IMR-90 (cell line): Measurements from ENCODE around the gene ATP1A1. TPM values are rescaled to one million over a fixed set of nuclear protein-coding genes. Genes with fewer than 3 reads are reported as not detected.

Experiments
- ATAC-seq: fragments of 200-7000 bp; cut with Tn5 transposase; 2 replicates; pipeline ENCODE4 v1.9.1; 2020; ENCODE audit warnings: low read depth, mild to moderate bottlenecking, moderate library complexity
- BruUV-seq: library from RNA; stranded (reverse); fragments of 400-500 nt; replicated peaks from 2 replicates; lab custom pipeline; 2021; lab: Mats Ljungman, UMichigan
- CTCF ChIA-PET: fragments of 300-600 bp; formaldehyde crosslinking; extraction: SDS; loops from one replicate; lab custom pipeline; 2021; ENCODE audit warnings: antibody characterized with exemption; lab: Yijun Ruan, JAX
- POLR2A ChIA-PET: fragments of 300-600 bp; sonication (Branson Sonifier 250); formaldehyde crosslinking; loops from one replicate; lab custom pipeline; 2022; ENCODE audit warnings: antibody characterized with exemption; ENCODE audit not compliant: unreplicated experiment; lab: Charles Lee
- DNase-seq: peaks from one replicate; pipeline ENCODE4 v3.0.0; 2013
- H2AFZ ChIP-seq: replicated peaks from 2 replicates; pipeline ENCODE3; 2013; ENCODE audit warnings: low read length, mild to moderate bottlenecking; ENCODE audit not compliant: poor library complexity
- H2AK5ac ChIP-seq: 2 replicates; pipeline ENCODE4 v1.6.1; 2013; ENCODE audit warnings: low read depth, low read length, inconsistent platforms
- H2AK9ac ChIP-seq: replicated peaks from 2 replicates; pipeline ENCODE3; 2013; ENCODE audit warnings: mild to moderate bottlenecking, low read depth, low read length, moderate library complexity; ENCODE audit not compliant: poor library complexity
- H2BK120ac ChIP-seq: 2 replicates; pipeline ENCODE4 v1.6.1; 2013; ENCODE audit warnings: low read depth, low read length, inconsistent platforms
- H2BK15ac ChIP-seq: 3 replicates; pipeline ENCODE4 v1.6.1; 2013; ENCODE audit warnings: low read depth, low read length, inconsistent platforms
- H2BK20ac ChIP-seq: 2 replicates; pipeline ENCODE4 v1.6.1; 2013; ENCODE audit warnings: low read depth, mild to moderate bottlenecking, inconsistent platforms, low read length, moderate library complexity
- H2BK5ac ChIP-seq: 2 replicates; pipeline ENCODE4 v1.6.1; 2013; ENCODE audit warnings: mild to moderate bottlenecking, low read depth, low read length, inconsistent platforms; ENCODE audit not compliant: poor library complexity, severe bottlenecking
- H3K14ac ChIP-seq: replicated peaks from 2 replicates; pipeline ENCODE4 v1.6.1; 2013; ENCODE audit warnings: low read depth, low read length, inconsistent platforms
- H3K18ac ChIP-seq: 2 replicates; pipeline ENCODE4 v1.6.1; 2013; ENCODE audit warnings: low read depth, low read length, control low read depth
- H3K23ac ChIP-seq: 2 replicates; pipeline ENCODE4 v1.6.1; 2013; ENCODE audit warnings: low read depth, low read length, inconsistent platforms
- H3K27ac ChIP-seq: 2 replicates; pipeline ENCODE4 v1.5.1; 2013; ENCODE audit warnings: mild to moderate bottlenecking, control low read depth, low read length; ENCODE audit not compliant: insufficient read depth
- H3K27me3 ChIP-seq: 2 replicates; pipeline ENCODE4 v1.6.1; 2013; ENCODE audit warnings: low read length; ENCODE audit not compliant: control insufficient read depth, insufficient read depth
- H3K36me3 ChIP-seq: 2 replicates; pipeline ENCODE4 v1.6.1; 2013; ENCODE audit warnings: low read length, mixed read lengths; ENCODE audit not compliant: control insufficient read depth, insufficient read depth
- H3K4ac ChIP-seq: 2 replicates; pipeline ENCODE4 v1.6.1; 2013; ENCODE audit warnings: low read depth, low read length, inconsistent platforms
- H3K4me1 ChIP-seq: 2 replicates; pipeline ENCODE4 v1.6.1; 2013; ENCODE audit warnings: low read length, mixed read lengths; ENCODE audit not compliant: control insufficient read depth, insufficient read depth
- H3K4me2 ChIP-seq: 2 replicates; pipeline ENCODE4 v1.6.1; 2013; ENCODE audit warnings: low read depth, mild to moderate bottlenecking, control low read depth, low read length, moderate library complexity
- H3K4me3 ChIP-seq: 2 replicates; pipeline ENCODE4 v1.5.1; 2013; ENCODE audit warnings: low read depth, mild to moderate bottlenecking, control low read depth, low read length, moderate library complexity; ENCODE audit not compliant: insufficient read depth
- H3K56ac ChIP-seq: 2 replicates; pipeline ENCODE4 v1.6.1; 2013; ENCODE audit warnings: low read length, inconsistent platforms; ENCODE audit not compliant: insufficient read depth; ENCODE audit errors: extremely low read depth
- H3K79me1 ChIP-seq, 2 experiments: 2 replicates each; pipeline ENCODE4 v1.6.1; 2013; ENCODE audit warnings: low read length in 2 of 2, inconsistent platforms in 1 of 2, low read depth in 1 of 2
- H3K9ac ChIP-seq: 2 replicates; pipeline ENCODE4 v1.6.1; 2013; ENCODE audit warnings: low read depth, low read length, control low read depth
- H3K9me1 ChIP-seq: 2 replicates; pipeline ENCODE4 v1.6.1; 2013; ENCODE audit warnings: low read length, inconsistent platforms; ENCODE audit not compliant: insufficient read depth
- H3K9me3 ChIP-seq: 2 replicates; pipeline ENCODE4 v1.6.1; 2013; ENCODE audit warnings: low read length; ENCODE audit not compliant: control insufficient read depth, insufficient read depth
- H4K20me1 ChIP-seq: 2 replicates; pipeline ENCODE4 v1.6.1; 2013; ENCODE audit warnings: low read length, inconsistent platforms; ENCODE audit not compliant: insufficient read depth
- H4K5ac ChIP-seq: 2 replicates; pipeline ENCODE4 v1.6.1; 2013; ENCODE audit warnings: mild to moderate bottlenecking, low read depth, low read length, control low read depth
- H4K8ac ChIP-seq, 2 experiments: 2 replicates each; pipeline ENCODE4 v1.6.1; 2013; ENCODE audit warnings: low read depth in 2 of 2, low read length in 2 of 2, control low read depth in 1 of 2, inconsistent platforms in 1 of 2
- H4K91ac ChIP-seq: 2 replicates; pipeline ENCODE4 v1.6.1; 2013; ENCODE audit warnings: low read depth, low read length, inconsistent platforms; ENCODE audit not compliant: insufficient read depth
- BHLHE40 ChIP-seq: fragments of 150-350 bp; IDR thresholded peaks from 2 replicates; pipeline ENCODE4 v1.6.1; 2016; ENCODE audit warnings: mild to moderate bottlenecking, low read depth, low read length
- CHD1 ChIP-seq: IDR thresholded peaks from 2 replicates; pipeline ENCODE4 v1.6.1; 2012; ENCODE audit warnings: low read depth, low read length, improper control_type of control experiment
- FOS ChIP-seq: fragments of 150-350 bp; IDR thresholded peaks from 2 replicates; pipeline ENCODE4 v1.6.1; 2016; ENCODE audit warnings: low read depth, low read length
- MAZ ChIP-seq: IDR thresholded peaks from 2 replicates; pipeline ENCODE4 v1.6.1; 2012; ENCODE audit warnings: low read depth, mild to moderate bottlenecking, low read length, improper control_type of control experiment, moderate library complexity, borderline replicate concordance
- MXI1 ChIP-seq: IDR thresholded peaks from 2 replicates; pipeline ENCODE4 v1.6.1; 2012; ENCODE audit warnings: low read depth, mild to moderate bottlenecking, low read length, moderate library complexity, borderline replicate concordance
- POLR2A ChIP-seq: IDR thresholded peaks from 2 replicates; pipeline ENCODE4 v1.6.1; 2012; ENCODE audit warnings: mild to moderate bottlenecking, low read depth, low read length
- RAD21 ChIP-seq: IDR thresholded peaks from 2 replicates; pipeline ENCODE4 v1.6.1; 2012; ENCODE audit warnings: low read length, improper control_type of control experiment
- RCOR1 ChIP-seq: IDR thresholded peaks from 2 replicates; pipeline ENCODE4 v1.6.1; 2012; ENCODE audit warnings: mild to moderate bottlenecking, low read length, improper control_type of control experiment; ENCODE audit not compliant: insufficient replicate concordance
- SMC3 ChIP-seq: fragments of 150-350 bp; IDR thresholded peaks from 2 replicates; pipeline ENCODE4 v1.6.1; 2016; ENCODE audit warnings: low read depth, mild to moderate bottlenecking, antibody characterized with exemption, low read length, moderate library complexity
- WGBS, 2 experiments: methylation state at CpG; one replicate each; pipeline versions ENCODE4 v1.1.5 to v1.1.7; 2013; ENCODE audit warnings: missing lambda C conversion rate in 2 of 2; ENCODE audit not compliant: insufficient read length in 1 of 2; ENCODE audit errors: extremely low coverage in 2 of 2; 5-methylcytosine and 5-hydroxymethylcytosine counted together
- dilution Hi-C: fragments of 300-500 bp; cut with HindIII; formaldehyde crosslinking; loops from one replicate; pipeline ENCODE4 v1.14.3; 2018; ENCODE audit warnings: low sequenced_read_pairs; ENCODE audit not compliant: unreplicated experiment
- in situ Hi-C: fragments of 300-500 bp; cut with MboI; formaldehyde crosslinking; loops from 3 replicates; pipeline ENCODE4 v1.14.3; 2019; ENCODE audit warnings: low sequenced_read_pairs, inconsistent platforms, mixed read lengths
- intact Hi-C: fragments of 100-400 bp; cut with micrococcal nuclease; formaldehyde crosslinking; loops from 2 replicates; pipeline ENCODE4 v1.10.0; 2022
- polyA plus RNA-seq, 3 experiments: library from polyadenylated mRNA; depleted of rRNA; stranded (reverse); fragments of >200 nt; gene quantifications; 2 replicates each; pipeline ENCODE4 v1.2.3, GENCODE V29; 2012; ENCODE audit warnings: low replicate concordance in 1 of 3
- total RNA-seq: library from RNA; depleted of rRNA; stranded (reverse); fragments of >200 nt; gene quantifications from 2 replicates; pipeline ENCODE4 v1.2.3, GENCODE V29; 2012
- TF ChIP-seq, protein P1 (sequence below): fragments of 150-350 bp; IDR thresholded peaks from 2 replicates; pipeline ENCODE4 v1.6.1; 2017; ENCODE audit warnings: mild to moderate bottlenecking, antibody characterized with exemption, low read length, low read depth
- TF ChIP-seq, protein P2 (sequence below): fragments of 150-350 bp; IDR thresholded peaks from 2 replicates; pipeline ENCODE4 v1.6.1; 2016; ENCODE audit warnings: low read depth, mild to moderate bottlenecking, low read length, moderate library complexity, borderline replicate concordance

Gene ATP1A1
- total and polyA plus RNA-seq, 2 of the 4 experiments (the other 2 are of a cell fraction) = 116 to 125 TPM

DNA sequence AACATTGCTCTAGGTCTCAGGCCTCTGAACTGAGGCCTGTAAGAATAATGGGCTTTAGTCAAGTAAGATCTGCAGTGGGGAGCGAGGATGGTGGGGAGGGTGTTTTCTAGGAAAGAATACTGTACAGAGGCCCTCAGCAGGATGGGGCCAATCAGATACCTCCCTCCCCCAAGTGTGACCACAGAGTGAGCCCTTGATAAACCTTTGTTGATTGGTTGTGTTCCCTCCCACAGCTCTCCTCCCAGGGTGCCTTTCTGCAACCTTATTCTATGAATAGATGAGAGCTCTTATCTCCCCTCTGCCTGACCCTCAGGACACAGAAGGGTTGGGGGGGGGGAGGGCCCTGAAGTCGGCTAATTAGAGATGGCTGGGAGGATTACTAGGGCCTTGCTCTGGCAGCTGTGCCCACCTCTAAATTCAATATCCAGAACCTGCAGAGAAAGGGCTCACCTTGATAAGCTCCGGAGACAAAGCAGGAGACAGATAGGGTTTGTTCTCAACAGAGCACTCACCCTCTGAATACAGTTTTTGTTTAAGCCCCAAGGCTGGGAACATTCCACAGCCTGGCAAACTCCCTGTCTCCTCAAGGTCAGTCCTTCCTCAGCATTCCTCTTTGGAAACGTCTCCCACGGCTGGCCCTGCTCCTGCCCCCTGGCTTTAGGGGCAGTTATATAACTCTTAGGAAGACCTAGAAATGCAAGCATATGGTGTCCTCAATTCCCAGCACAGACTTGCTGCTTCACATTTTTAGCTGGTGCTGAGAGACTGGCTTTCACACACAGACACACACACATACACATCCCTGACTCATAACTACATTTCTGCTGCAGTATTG, 42.9 kb downstream of the ATP1A1 start:
- H4K20me1 ChIP-seq = no peaks in the 10 kb centered on the region
- H3K9me3 ChIP-seq = no peaks in the 10 kb centered on the region
- DNase-seq = peak; percentile 18

More for the DNA sequence above, 42.9 kb downstream of the ATP1A1 start:
- Histone ChIP-seq H3K56ac (no peak overlapping the region), H2BK20ac (no peak overlapping the region), H3K27ac (no peak overlapping the region), H4K8ac (no peak overlapping the region), H3K18ac (no peak overlapping the region), H2AK9ac (no peak overlapping the region), H3K4me3 (no peak overlapping the region), H2BK5ac (no peak overlapping the region), H3K36me3 (no peaks in the 10 kb centered on the region), H3K14ac (no peak overlapping the region), H2AFZ (no peak overlapping the region), H2BK120ac (no peak overlapping the region), H3K9me1 (peaks cover 3% of the 10 kb centered on the region; the same call in 1 of the 2 replicates), H3K4ac (no peak overlapping the region), H2AK5ac (no peak overlapping the region), H3K9ac (no peak overlapping the region), H3K79me1 (peaks cover 7 to 13% of the 10 kb centered on the region in 2 experiments), H3K4me2 (no peak overlapping the region), H2BK15ac (no peak overlapping the region), H4K5ac (no peak overlapping the region), H3K27me3 (no peaks in the 10 kb centered on the region), H3K23ac (no peak overlapping the region), H4K91ac (no peak overlapping the region), H3K4me1 (peaks cover 7% of the 10 kb centered on the region)
- in situ Hi-C loops (no loop called here), dilution Hi-C loops (no loop called here), intact Hi-C loops (loop anchor here (5.0 kb wide), 1 partner anchor 71 kb away; no protein-coding TSS in a partner anchor)
- ChIA-PET POLR2A (interaction anchor here (0.6 kb wide), 1 partner anchor 1387 kb away, joined by 5 read pairs; no protein-coding TSS in a partner anchor), CTCF (no interaction called here)
- BruUV-seq = no TSS peak
- 7% methylated on average over 2 of the region's 5 CpGs; no CpG with 5 or more reads in 1 of the 2 experiments for WGBS, 2 experiments
- TF ChIP-seq FOS = no peak
- TF ChIP-seq RCOR1 = no peak
- TF ChIP-seq BHLHE40 = no peak
- TF ChIP-seq, protein P1, sequence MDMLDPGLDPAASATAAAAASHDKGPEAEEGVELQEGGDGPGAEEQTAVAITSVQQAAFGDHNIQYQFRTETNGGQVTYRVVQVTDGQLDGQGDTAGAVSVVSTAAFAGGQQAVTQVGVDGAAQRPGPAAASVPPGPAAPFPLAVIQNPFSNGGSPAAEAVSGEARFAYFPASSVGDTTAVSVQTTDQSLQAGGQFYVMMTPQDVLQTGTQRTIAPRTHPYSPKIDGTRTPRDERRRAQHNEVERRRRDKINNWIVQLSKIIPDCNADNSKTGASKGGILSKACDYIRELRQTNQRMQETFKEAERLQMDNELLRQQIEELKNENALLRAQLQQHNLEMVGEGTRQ = no peak
- no peak for TF ChIP-seq POLR2A
- no peak for TF ChIP-seq CHD1
- no peak for TF ChIP-seq RAD21
- TF ChIP-seq SMC3 = no peak
- no peak for TF ChIP-seq MXI1
- no peak for TF ChIP-seq MAZ
- TF ChIP-seq, protein P2, sequence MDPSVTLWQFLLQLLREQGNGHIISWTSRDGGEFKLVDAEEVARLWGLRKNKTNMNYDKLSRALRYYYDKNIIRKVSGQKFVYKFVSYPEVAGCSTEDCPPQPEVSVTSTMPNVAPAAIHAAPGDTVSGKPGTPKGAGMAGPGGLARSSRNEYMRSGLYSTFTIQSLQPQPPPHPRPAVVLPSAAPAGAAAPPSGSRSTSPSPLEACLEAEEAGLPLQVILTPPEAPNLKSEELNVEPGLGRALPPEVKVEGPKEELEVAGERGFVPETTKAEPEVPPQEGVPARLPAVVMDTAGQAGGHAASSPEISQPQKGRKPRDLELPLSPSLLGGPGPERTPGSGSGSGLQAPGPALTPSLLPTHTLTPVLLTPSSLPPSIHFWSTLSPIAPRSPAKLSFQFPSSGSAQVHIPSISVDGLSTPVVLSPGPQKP = no peak
- ATAC-seq = no peak
